Astrocyte (in vitro differentiated cells and primary cell): ENCODE results near the gene DNAJC12. TPM values are rescaled to one million over a fixed set of nuclear protein-coding genes. Genes with fewer than 3 reads are reported as not detected.

Source experiments
- DNase-seq: peaks from one replicate; pipeline ENCODE4 v3.0.0-alpha.2; 2010; ENCODE audit warnings: low read depth
- FAIRE-seq: peaks from 2 replicates; lab custom pipeline; 2011; peaks lifted over from hg19 to GRCh38; lab: Jason Lieb, UNC
- H2AFZ ChIP-seq: 2 replicates; pipeline ENCODE4 v1.6.0; 2012; ENCODE audit warnings: low read depth, low read length, inconsistent platforms
- H3K27ac ChIP-seq: 2 replicates; pipeline ENCODE4 v1.5.1; 2011; ENCODE audit warnings: low read depth, low read length, inconsistent platforms
- H3K27me3 ChIP-seq: 2 replicates; pipeline ENCODE4 v1.6.0; 2011; ENCODE audit warnings: low read length, inconsistent platforms; ENCODE audit not compliant: insufficient read depth
- H3K36me3 ChIP-seq: 2 replicates; pipeline ENCODE4 v1.5.1; 2011; ENCODE audit warnings: low read length, inconsistent platforms; ENCODE audit not compliant: insufficient read depth
- H3K4me1 ChIP-seq: 2 replicates; pipeline ENCODE4 v1.5.1; 2011; ENCODE audit warnings: low read length, inconsistent platforms; ENCODE audit not compliant: insufficient read depth
- H3K4me2 ChIP-seq: 2 replicates; pipeline ENCODE4 v1.6.0; 2012; ENCODE audit warnings: low read length, inconsistent platforms
- H3K4me3 ChIP-seq: 2 replicates; pipeline ENCODE4 v1.5.1; 2011; ENCODE audit warnings: low read depth, mild to moderate bottlenecking, low read length, inconsistent platforms; ENCODE audit not compliant: insufficient read depth
- H3K79me2 ChIP-seq: 2 replicates; pipeline ENCODE4 v1.6.0; 2012; ENCODE audit warnings: mild to moderate bottlenecking, low read length, inconsistent platforms; ENCODE audit not compliant: insufficient read depth
- H3K9ac ChIP-seq: 2 replicates; pipeline ENCODE4 v1.6.0; 2012; ENCODE audit warnings: mild to moderate bottlenecking, low read length, inconsistent platforms
- H3K9me3 ChIP-seq: 2 replicates; pipeline ENCODE4 v1.5.1; 2012; ENCODE audit warnings: low read depth, mild to moderate bottlenecking, low read length, inconsistent platforms; ENCODE audit not compliant: insufficient read depth
- H4K20me1 ChIP-seq: 2 replicates; pipeline ENCODE4 v1.6.0; 2012; ENCODE audit warnings: low read length, inconsistent platforms; ENCODE audit not compliant: insufficient read depth
- H3K27ac Mint-ChIP-seq: one replicate; pipeline ENCODE4 v1.8.0; 2021; ENCODE audit warnings: mild to moderate bottlenecking, mixed read lengths; ENCODE audit not compliant: unreplicated experiment
- H3K27me3 Mint-ChIP-seq: one replicate; pipeline ENCODE4 v1.8.0; 2021; ENCODE audit warnings: low read depth, mixed read lengths; ENCODE audit not compliant: unreplicated experiment
- H3K36me3 Mint-ChIP-seq: one replicate; pipeline ENCODE4 v1.8.0; 2021; ENCODE audit warnings: low read depth, mixed read lengths; ENCODE audit not compliant: unreplicated experiment
- H3K4me1 Mint-ChIP-seq: one replicate; pipeline ENCODE4 v1.8.0; 2021; ENCODE audit warnings: low read depth, mixed read lengths; ENCODE audit not compliant: unreplicated experiment
- H3K4me3 Mint-ChIP-seq: one replicate; pipeline ENCODE4 v1.8.0; 2021; ENCODE audit warnings: mild to moderate bottlenecking, moderate library complexity, mixed read lengths; ENCODE audit not compliant: unreplicated experiment
- H3K9me3 Mint-ChIP-seq: one replicate; pipeline ENCODE4 v1.8.0; 2021; ENCODE audit warnings: mild to moderate bottlenecking, mixed read lengths; ENCODE audit not compliant: unreplicated experiment
- EZH2 ChIP-seq: IDR thresholded peaks from 2 replicates; pipeline ENCODE4 v1.6.1; 2012; ENCODE audit warnings: mild to moderate bottlenecking, low read length, inconsistent platforms; ENCODE audit not compliant: insufficient read depth
- total RNA-seq: library from RNA; stranded (reverse); gene quantifications from 2 replicates; pipeline ENCODE4 v1.2.1, GENCODE V29; 2021
- TF ChIP-seq, protein P1 (sequence below): IDR thresholded peaks from 2 replicates; pipeline ENCODE4 v1.5.1; 2011; ENCODE audit warnings: low read depth, mild to moderate bottlenecking, inconsistent platforms, low read length, moderate library complexity; ENCODE audit not compliant: insufficient read depth

The DNAJC12 gene
- total RNA-seq, 1 donor from 2014 or later, result 2.1 TPM

DNA sequence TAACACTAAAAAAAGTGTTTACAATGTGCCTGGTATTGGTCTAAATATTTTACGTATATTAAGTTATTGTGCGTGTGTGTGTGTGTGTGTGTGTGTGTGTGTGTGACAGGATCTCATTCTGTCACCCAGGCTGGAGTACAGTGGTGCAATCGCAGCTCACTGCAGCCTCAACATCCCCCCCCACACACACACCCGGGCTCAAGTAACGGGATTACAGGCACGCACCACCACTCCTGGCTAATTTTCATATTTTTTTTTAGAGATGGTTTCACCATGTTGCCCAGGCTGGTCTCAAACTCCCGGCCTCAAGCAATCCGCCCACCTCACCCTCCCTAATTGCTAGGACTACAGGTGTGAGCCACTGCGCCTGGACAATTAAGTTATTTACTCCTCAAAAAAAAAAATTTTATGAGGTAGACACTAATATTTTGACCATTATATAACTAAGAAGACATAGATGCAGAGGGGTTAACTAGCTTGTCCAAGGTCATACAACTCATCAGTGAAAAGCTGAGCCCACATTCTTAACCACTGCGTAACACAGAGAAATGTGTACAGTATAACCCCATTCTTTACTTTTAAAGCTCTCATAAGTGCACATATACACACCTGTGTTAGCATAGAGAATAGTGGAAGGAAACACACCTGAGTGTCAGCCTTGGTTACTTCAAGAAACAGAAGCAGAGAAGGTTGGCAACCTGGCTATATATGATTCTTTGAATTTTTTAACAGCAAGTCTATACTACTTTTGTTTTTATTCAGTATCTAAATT lies 35.0 kb downstream of the DNAJC12 start:
- H3K27me3 ChIP-seq, result no peaks in the 10 kb centered on the region
- DNase-seq (no peak), FAIRE-seq (no peak)
- no peaks in the 10 kb centered on the region for H3K27me3 Mint-ChIP-seq
- no peaks in the 10 kb centered on the region for H3K4me1 ChIP-seq
- no peak overlapping the region for H3K4me2 ChIP-seq
- H3K36me3 Mint-ChIP-seq, result no peaks in the 10 kb centered on the region
- no peaks in the 10 kb centered on the region for H3K9me3 ChIP-seq
- H3K79me2 ChIP-seq, result no peaks in the 10 kb centered on the region
- H3K4me3 ChIP-seq, result no peak overlapping the region
- no peak overlapping the region for H3K4me3 Mint-ChIP-seq
- no peak overlapping the region for H2AFZ ChIP-seq
- no peaks in the 10 kb centered on the region for H3K9me3 Mint-ChIP-seq
- H3K27ac Mint-ChIP-seq, result no peak overlapping the region
- no peak overlapping the region for H3K27ac ChIP-seq
- H3K36me3 ChIP-seq, result no peaks in the 10 kb centered on the region
- no peaks in the 10 kb centered on the region for H4K20me1 ChIP-seq
- peaks cover 3% of the 10 kb centered on the region for H3K4me1 Mint-ChIP-seq
- TF ChIP-seq, protein P1, sequence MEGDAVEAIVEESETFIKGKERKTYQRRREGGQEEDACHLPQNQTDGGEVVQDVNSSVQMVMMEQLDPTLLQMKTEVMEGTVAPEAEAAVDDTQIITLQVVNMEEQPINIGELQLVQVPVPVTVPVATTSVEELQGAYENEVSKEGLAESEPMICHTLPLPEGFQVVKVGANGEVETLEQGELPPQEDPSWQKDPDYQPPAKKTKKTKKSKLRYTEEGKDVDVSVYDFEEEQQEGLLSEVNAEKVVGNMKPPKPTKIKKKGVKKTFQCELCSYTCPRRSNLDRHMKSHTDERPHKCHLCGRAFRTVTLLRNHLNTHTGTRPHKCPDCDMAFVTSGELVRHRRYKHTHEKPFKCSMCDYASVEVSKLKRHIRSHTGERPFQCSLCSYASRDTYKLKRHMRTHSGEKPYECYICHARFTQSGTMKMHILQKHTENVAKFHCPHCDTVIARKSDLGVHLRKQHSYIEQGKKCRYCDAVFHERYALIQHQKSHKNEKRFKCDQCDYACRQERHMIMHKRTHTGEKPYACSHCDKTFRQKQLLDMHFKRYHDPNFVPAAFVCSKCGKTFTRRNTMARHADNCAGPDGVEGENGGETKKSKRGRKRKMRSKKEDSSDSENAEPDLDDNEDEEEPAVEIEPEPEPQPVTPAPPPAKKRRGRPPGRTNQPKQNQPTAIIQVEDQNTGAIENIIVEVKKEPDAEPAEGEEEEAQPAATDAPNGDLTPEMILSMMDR, result no peak
- no peak for TF ChIP-seq EZH2
- no peak overlapping the region for H3K9ac ChIP-seq

DNA sequence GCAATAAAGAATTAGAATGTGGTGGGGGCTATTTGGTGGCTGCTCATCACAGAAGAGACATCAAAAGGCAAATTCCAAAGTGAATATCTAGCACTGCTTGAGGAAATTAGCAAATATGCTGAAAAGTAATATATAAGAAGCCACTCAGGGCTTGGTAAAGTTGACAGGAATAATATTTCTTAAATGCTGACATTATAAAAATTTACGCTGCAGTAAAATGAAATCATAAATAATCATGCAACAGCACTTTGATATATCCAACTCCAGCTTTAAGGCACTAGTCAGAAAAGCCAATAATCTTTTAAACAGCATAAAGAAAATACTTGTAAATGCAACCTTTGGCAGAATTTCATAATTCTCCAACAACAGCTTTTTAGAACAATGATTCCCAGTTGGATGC lies 36.9 kb downstream of the DNAJC12 start:
- no peaks in the 10 kb centered on the region for H4K20me1 ChIP-seq
- H3K36me3 Mint-ChIP-seq, result no peaks in the 10 kb centered on the region
- H3K4me3 ChIP-seq, result no peak overlapping the region
- H3K27me3 Mint-ChIP-seq, result no peaks in the 10 kb centered on the region
- no peaks in the 10 kb centered on the region for H3K79me2 ChIP-seq
- H3K27me3 ChIP-seq, result no peaks in the 10 kb centered on the region
- H3K4me1 ChIP-seq, result no peaks in the 10 kb centered on the region
- H3K36me3 ChIP-seq, result no peaks in the 10 kb centered on the region
- no peak overlapping the region for H3K4me3 Mint-ChIP-seq
- no peak overlapping the region for H3K27ac ChIP-seq
- DNase-seq (no peak), FAIRE-seq (no peak)
- no peak overlapping the region for H2AFZ ChIP-seq
- TF ChIP-seq, protein P1, result no peak
- TF ChIP-seq EZH2, result no peak
- H3K27ac Mint-ChIP-seq, result no peak overlapping the region
- no peak overlapping the region for H3K9ac ChIP-seq
- no peak overlapping the region for H3K4me2 ChIP-seq
- H3K9me3 ChIP-seq, result no peaks in the 10 kb centered on the region
- H3K9me3 Mint-ChIP-seq, result no peaks in the 10 kb centered on the region
- peaks cover 3% of the 10 kb centered on the region for H3K4me1 Mint-ChIP-seq

DNA sequence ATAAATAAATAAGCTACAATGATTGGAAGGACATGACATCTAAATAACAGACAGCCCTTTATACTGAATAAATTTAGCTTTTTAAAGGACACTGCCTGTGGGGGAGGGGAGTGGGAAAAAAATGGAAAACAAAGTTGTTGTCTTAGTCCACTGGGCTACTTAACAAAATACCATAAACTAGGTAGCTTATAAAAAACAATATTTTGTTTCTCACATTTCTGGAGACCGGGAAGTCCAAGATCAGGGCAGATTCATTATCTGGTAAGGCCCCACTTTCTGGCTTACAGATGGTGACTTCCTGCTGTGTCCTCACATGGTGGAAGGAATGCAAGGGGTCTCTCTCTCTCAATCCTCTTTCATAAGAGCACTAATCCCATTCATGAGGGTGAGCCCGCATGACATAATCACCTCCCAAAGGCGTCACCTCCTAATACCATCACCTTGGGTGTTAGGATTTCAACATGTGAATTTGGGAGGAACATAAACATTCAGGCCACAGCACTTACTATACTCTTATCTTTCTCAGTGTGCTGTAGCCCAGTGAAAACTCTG lies 43.0 kb downstream of the DNAJC12 start:
- H3K9ac ChIP-seq, result no peak overlapping the region
- H3K9me3 ChIP-seq, result no peaks in the 10 kb centered on the region
- Mint-ChIP-seq H3K27ac (no peak overlapping the region), H3K4me3 (no peak overlapping the region), H3K36me3 (no peaks in the 10 kb centered on the region), H3K4me1 (peaks cover 12% of the 10 kb centered on the region), H3K9me3 (no peaks in the 10 kb centered on the region), H3K27me3 (no peaks in the 10 kb centered on the region)
- H3K4me3 ChIP-seq, result no peak overlapping the region
- no peak for FAIRE-seq
- no peaks in the 10 kb centered on the region for H3K79me2 ChIP-seq
- DNase-seq, result no peak
- H3K4me2 ChIP-seq, result no peak overlapping the region
- H3K36me3 ChIP-seq, result no peaks in the 10 kb centered on the region
- no peak overlapping the region for H3K27ac ChIP-seq
- H4K20me1 ChIP-seq, result no peaks in the 10 kb centered on the region
- H2AFZ ChIP-seq, result no peak overlapping the region
- no peaks in the 10 kb centered on the region for H3K4me1 ChIP-seq
- TF ChIP-seq, protein P1, result no peak
- TF ChIP-seq EZH2, result no peak
- no peaks in the 10 kb centered on the region for H3K27me3 ChIP-seq
